Adrenal gland (tissue), 12 donors: ENCODE results near the gene RYR3. TPM values are rescaled to one million over a fixed set of nuclear protein-coding genes. Genes with fewer than 3 reads are reported as not detected.

Experiments
- DNase-seq, 7 donors: peaks; one replicate each; pipeline ENCODE4 v3.0.0-alpha.2; 2019 to 2020
- H3K27ac ChIP-seq, 5 donors: fragments of 200-600 bp; sonication (generic) in 4 of 5; 1 replicate in 3 of 5; 2 replicates in 2 of 5; pipeline versions ENCODE4 v1.5.1 to v1.8.0; 2016 to 2020; ENCODE audit warnings: mild to moderate bottlenecking in 1 of 5
- H3K27me3 ChIP-seq: fragments of 200-600 bp; 2 replicates; pipeline ENCODE4 v1.8.0; 2021
- H3K36me3 ChIP-seq, 2 donors: fragments of 200-600 bp; replicated peaks in 1 of 2; 1 replicate in 1 of 2; 2 replicates in 1 of 2; pipeline versions ENCODE4 v1.5.1 to v1.8.0; 2018 to 2022
- H3K4me1 ChIP-seq, 2 donors: fragments of 200-600 bp; replicated peaks in 1 of 2; 1 replicate in 1 of 2; 2 replicates in 1 of 2; pipeline versions ENCODE4 v1.5.1 to v1.8.0; 2018 to 2021
- H3K4me3 ChIP-seq, 4 donors: fragments of 200-600 bp; sonication (generic) in 3 of 4; one replicate each; pipeline ENCODE4 v1.5.1; 2016 to 2018
- H3K9me3 ChIP-seq, 3 donors: fragments of 200-600 bp; sonication (generic) in 1 of 3; replicated peaks in 1 of 3; 1 replicate in 2 of 3; 2 replicates in 1 of 3; pipeline versions ENCODE4 v1.5.1 to v1.8.0; 2016 to 2021
- POLR2A ChIP-seq, 2 donors: fragments of 450-650 bp; IDR thresholded peaks; one replicate each; pipeline ENCODE4 v1.6.1; 2017; ENCODE audit warnings: antibody characterized with exemption in 2 of 2, mild to moderate bottlenecking in 2 of 2, moderate library complexity in 1 of 2
- WGBS, 4 donors: extraction: QIAGEN DNeasy Blood & Tissue Kit in 2 of 4; methylation state at CpG; one replicate each; pipeline versions ENCODE4 v1.1.5 to v1.1.7; 2013 to 2017; 5-methylcytosine and 5-hydroxymethylcytosine counted together
- intact Hi-C, 2 donors: fragments of 100-400 bp; cut with DNase I; formaldehyde crosslinking; loops; one replicate each; pipeline versions ENCODE4 v1.14.1 to v1.15.0; 2022 to 2023
- polyA plus RNA-seq, 3 donors: library from polyadenylated mRNA; stranded (reverse); fragments of 200-250 nt in 2 of 3; fragments of 350-450 nt in 1 of 3; fragmentation: Illumina TruSeq in 1 of 3; extraction: RNeasy Lipid Tissue Mini Kit (QIAGEN cat#74804) in 1 of 3; gene quantifications; one replicate each; pipeline ENCODE4 v1.2.3, GENCODE V29; 2013 to 2014
- total RNA-seq, 9 donors: library from RNA; depleted of rRNA in 4 of 9; stranded (reverse); fragments of >200 nt in 4 of 9; fragments of 120-200 nt in 1 of 9; fragmentation: NEBNext Ultra II Directional in 1 of 9; extraction: Animal tissue kit (Norgen Biotek cat#: 25700) in 1 of 9; gene quantifications; one replicate each; pipeline versions ENCODE4 v1.1.0 to v1.2.4, GENCODE V29; 2013 to 2023
- TF ChIP-seq, protein P1 (sequence below), 6 experiments: fragments of 450-650 bp in 4 of 6; fragments of 200-600 bp in 2 of 6; sonication (generic) in 1 of 6; IDR thresholded peaks; 1 replicate in 5 of 6; 2 replicates in 1 of 6; pipeline versions ENCODE4 v1.5.1 to v1.8.0; 2016 to 2021; ENCODE audit warnings: antibody characterized with exemption in 6 of 6, mild to moderate bottlenecking in 2 of 6, moderate library complexity in 1 of 6
- donor health status: healthy with polysubstance abuse.
- donor health status: Bipolar disorder and iron deficiency.
- donor health status: DM: yes; HTN: yes; CAD: no.
- donor health status: DM: no; HTN: no; CAD: no.
- donor health status: DM: no; HTN: no; CAD: no.
- donor health status: DM: yes; HTN: yes; CAD: no.

Gene RYR3
- total and polyA plus RNA-seq, 12 donors = 0.32 to 60.7 (median 3.4) TPM

DNA sequence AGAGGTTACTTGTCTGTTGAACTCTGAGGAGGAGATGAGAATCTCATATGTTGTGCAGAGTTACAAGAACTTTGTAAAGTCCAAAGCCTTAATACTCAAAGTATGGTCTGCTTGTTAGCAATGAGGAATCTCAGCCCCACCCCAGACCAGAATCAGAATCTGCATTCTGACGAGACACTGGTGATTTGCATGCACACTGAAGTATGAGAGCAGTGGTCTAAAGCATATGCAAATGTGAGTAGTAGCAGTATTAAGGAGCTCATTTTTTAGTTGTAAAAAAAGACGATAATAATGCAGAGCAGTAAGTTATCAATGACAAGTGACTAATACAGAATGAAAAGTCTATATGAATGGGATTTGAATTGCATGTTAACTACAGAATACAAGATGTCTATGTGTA, 327.7 kb downstream of the RYR3 start:
- Histone ChIP-seq H3K27ac (no peak overlapping the region), H3K4me3 (no peak overlapping the region), H3K27me3 (no peaks in the 10 kb centered on the region), H3K9me3 (no peaks in the 10 kb centered on the region), H3K4me1 (no peaks in the 10 kb centered on the region), H3K36me3 (no peaks in the 10 kb centered on the region)
- TF ChIP-seq POLR2A (IDR thresholded peaks at IDR 0.05) = no peak
- TF ChIP-seq, protein P1, sequence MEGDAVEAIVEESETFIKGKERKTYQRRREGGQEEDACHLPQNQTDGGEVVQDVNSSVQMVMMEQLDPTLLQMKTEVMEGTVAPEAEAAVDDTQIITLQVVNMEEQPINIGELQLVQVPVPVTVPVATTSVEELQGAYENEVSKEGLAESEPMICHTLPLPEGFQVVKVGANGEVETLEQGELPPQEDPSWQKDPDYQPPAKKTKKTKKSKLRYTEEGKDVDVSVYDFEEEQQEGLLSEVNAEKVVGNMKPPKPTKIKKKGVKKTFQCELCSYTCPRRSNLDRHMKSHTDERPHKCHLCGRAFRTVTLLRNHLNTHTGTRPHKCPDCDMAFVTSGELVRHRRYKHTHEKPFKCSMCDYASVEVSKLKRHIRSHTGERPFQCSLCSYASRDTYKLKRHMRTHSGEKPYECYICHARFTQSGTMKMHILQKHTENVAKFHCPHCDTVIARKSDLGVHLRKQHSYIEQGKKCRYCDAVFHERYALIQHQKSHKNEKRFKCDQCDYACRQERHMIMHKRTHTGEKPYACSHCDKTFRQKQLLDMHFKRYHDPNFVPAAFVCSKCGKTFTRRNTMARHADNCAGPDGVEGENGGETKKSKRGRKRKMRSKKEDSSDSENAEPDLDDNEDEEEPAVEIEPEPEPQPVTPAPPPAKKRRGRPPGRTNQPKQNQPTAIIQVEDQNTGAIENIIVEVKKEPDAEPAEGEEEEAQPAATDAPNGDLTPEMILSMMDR (IDR thresholded peaks at IDR 0.05) = no peak
- no peak for DNase-seq
- WGBS, 4 donors = 76 to 80% (median 78%) methylated on average over 2 of the region's 2 CpGs
- intact Hi-C loops = no loop called here

DNA sequence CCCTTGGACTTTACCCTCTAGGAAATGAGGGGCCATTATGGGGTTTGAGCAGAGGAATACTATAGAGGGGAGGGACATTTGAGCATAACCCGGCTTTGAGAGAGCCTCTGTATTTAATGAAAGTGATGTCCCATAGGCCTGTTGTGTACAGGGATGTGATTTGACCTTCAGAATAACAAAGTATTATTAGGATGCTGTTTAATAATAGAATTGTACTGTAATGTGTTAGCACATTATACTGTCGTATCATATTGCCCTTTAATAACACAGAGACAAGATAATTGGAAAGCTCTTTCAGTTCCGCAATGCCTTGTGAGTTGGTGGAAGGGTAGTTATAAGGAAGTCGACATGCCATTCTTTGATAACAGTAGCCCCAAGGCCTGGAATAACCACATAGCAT, 328.3 kb downstream of the RYR3 start:
- Histone ChIP-seq H3K27me3 (no peaks in the 10 kb centered on the region), H3K27ac (no peak overlapping the region), H3K9me3 (no peaks in the 10 kb centered on the region), H3K4me1 (no peaks in the 10 kb centered on the region), H3K36me3 (no peaks in the 10 kb centered on the region), H3K4me3 (no peak overlapping the region)
- intact Hi-C loops = no loop called here
- TF ChIP-seq, protein P1 (IDR thresholded peaks at IDR 0.05) = no peak
- WGBS, 4 donors = 79 to 87% (median 84%) methylated on average over 4 of the region's 4 CpGs
- no peak for DNase-seq

DNA sequence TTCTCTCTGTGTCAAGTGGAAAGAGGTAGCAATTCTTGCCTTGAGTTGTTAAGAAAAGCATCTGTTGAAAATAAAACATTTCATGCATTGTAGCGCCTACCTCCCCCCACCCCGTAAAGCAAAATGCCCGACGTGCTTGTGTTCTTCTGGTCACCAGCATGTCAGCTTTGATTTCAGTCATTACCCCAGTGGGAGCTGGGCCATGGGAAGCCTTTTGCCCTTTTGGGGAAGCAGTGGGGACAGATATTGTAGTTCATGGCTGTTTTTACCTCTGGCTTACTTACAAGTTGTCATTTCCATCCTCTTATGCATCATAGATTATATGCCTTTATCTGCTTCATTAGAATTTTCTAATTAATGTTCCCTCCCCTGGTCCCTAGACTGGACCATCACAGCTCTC, 328.7 kb downstream of the RYR3 start:
- WGBS, 4 donors = 81 to 95% (median 89%) methylated on average over 4 of the region's 4 CpGs
- DNase-seq = no peak

DNA sequence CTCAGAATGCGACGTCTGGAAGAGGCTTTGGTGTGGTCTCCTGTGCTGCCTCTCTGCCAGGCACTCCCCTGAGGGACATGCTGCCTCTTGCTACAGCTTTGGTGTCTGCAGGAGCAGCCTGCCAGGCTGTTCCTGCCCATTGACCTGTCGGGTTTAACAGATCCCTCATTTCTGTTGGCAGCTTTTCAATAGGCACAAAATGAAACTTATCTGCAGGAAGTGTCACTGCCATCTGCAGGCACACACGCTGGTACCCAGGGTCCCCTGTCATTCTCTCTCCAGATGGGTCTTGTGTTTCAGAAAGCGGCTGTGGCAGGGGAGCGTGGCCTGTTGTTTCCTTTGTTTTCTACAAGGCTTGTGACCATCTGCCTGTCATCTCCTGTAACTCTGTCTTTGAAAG, 329.2 kb downstream of the RYR3 start:
- Histone ChIP-seq H3K9me3 (no peaks in the 10 kb centered on the region), H3K36me3 (no peaks in the 10 kb centered on the region), H3K4me3 (no peak overlapping the region), H3K27ac (no peak overlapping the region), H3K4me1 (no peaks in the 10 kb centered on the region), H3K27me3 (no peaks in the 10 kb centered on the region)
- TF ChIP-seq, protein P1 (IDR thresholded peaks at IDR 0.05) = no peak
- no peak for TF ChIP-seq POLR2A (IDR thresholded peaks at IDR 0.05)
- WGBS, 4 donors = 40 to 55% (median 44%) methylated on average over 5 to 6 of the region's 6 CpGs
- intact Hi-C loops = no loop called here
- DNase-seq = no peak

More for the DNA sequence above, 328.7 kb downstream of the RYR3 start:
- intact Hi-C loops = no loop called here
- no peaks in the 10 kb centered on the region for H3K36me3 ChIP-seq
- H3K4me1 ChIP-seq = no peaks in the 10 kb centered on the region
- no peaks in the 10 kb centered on the region for H3K27me3 ChIP-seq
- H3K27ac ChIP-seq = no peak overlapping the region
- no peak overlapping the region for H3K4me3 ChIP-seq
- no peaks in the 10 kb centered on the region for H3K9me3 ChIP-seq
- TF ChIP-seq POLR2A (IDR thresholded peaks at IDR 0.05) = no peak
- TF ChIP-seq, protein P1 (IDR thresholded peaks at IDR 0.05) = no peak
